DOHH2 (cell line): ENCODE results near the gene ACTN4.

ENCODE experiments used
- H3F3A ChIP-seq: fragments of 200-600 bp; sonication (generic), shearing (Covaris generic); 2 replicates; pipeline ENCODE4 v1.6.0; 2016; ENCODE audit warnings: antibody characterized with exemption, mild to moderate bottlenecking; ENCODE audit not compliant: control insufficient read depth, insufficient read depth
- H3K27ac ChIP-seq: fragments of 200-600 bp; sonication (generic); 2 replicates; pipeline ENCODE4 v1.5.1; 2014; ENCODE audit warnings: low read depth, mild to moderate bottlenecking, low read length, moderate library complexity
- H3K27me3 ChIP-seq: fragments of 200-600 bp; sonication (generic); 2 replicates; pipeline ENCODE4 v1.6.1; 2014; ENCODE audit warnings: mild to moderate bottlenecking, low read length, mixed read lengths; ENCODE audit not compliant: control insufficient read depth
- H3K36me3 ChIP-seq: fragments of 200-600 bp; sonication (generic); 2 replicates; pipeline ENCODE4 v1.6.1; 2014; ENCODE audit warnings: mild to moderate bottlenecking, low read length, moderate library complexity, mixed read lengths; ENCODE audit not compliant: control insufficient read depth
- H3K4me1 ChIP-seq: fragments of 200-600 bp; sonication (generic); 2 replicates; pipeline ENCODE4 v1.6.1; 2014; ENCODE audit warnings: mild to moderate bottlenecking, low read length, mixed read lengths; ENCODE audit not compliant: control insufficient read depth
- H3K4me2 ChIP-seq: fragments of 200-600 bp; sonication (generic); 2 replicates; pipeline ENCODE4 v1.6.0; 2014; ENCODE audit warnings: mild to moderate bottlenecking, low read length, moderate library complexity
- H3K4me3 ChIP-seq: fragments of 200-600 bp; sonication (generic); 2 replicates; pipeline ENCODE4 v1.5.1; 2014; ENCODE audit warnings: mild to moderate bottlenecking, low read length, mixed read lengths
- H3K79me2 ChIP-seq: fragments of 200-600 bp; sonication (generic); 2 replicates; pipeline ENCODE4 v1.6.1; 2014; ENCODE audit warnings: mild to moderate bottlenecking, low read length, mixed read lengths; ENCODE audit not compliant: control insufficient read depth
- H3K9me2 ChIP-seq: fragments of 200-600 bp; sonication (generic); replicated peaks from 2 replicates; pipeline ENCODE4 v1.6.1; 2014; ENCODE audit warnings: mild to moderate bottlenecking, low read length, mixed read lengths; ENCODE audit not compliant: control insufficient read depth
- H3K9me3 ChIP-seq: fragments of 200-600 bp; sonication (generic); 2 replicates; pipeline ENCODE4 v1.6.1; 2014; ENCODE audit warnings: antibody characterized with exemption, low read length, mixed read lengths; ENCODE audit not compliant: control insufficient read depth, insufficient read depth
- H4K20me1 ChIP-seq: fragments of 200-600 bp; sonication (generic); 2 replicates; pipeline ENCODE4 v1.6.0; 2014; ENCODE audit warnings: low read depth, mild to moderate bottlenecking, antibody characterized with exemption, low read length, moderate library complexity; ENCODE audit not compliant: control insufficient read depth, insufficient read depth
- CTCF ChIP-seq: fragments of 200-600 bp; sonication (generic); IDR thresholded peaks from one replicate; pipeline ENCODE4 v1.5.1; 2014; ENCODE audit warnings: antibody characterized with exemption, mild to moderate bottlenecking, low read depth, low read length; ENCODE audit not compliant: poor library complexity, severe bottlenecking
- EZH2phosphoT487 ChIP-seq: fragments of 200-600 bp; sonication (generic); IDR thresholded peaks from 2 replicates; pipeline ENCODE4 v1.6.1; 2017; ENCODE audit warnings: borderline replicate concordance, mild to moderate bottlenecking, antibody characterized with exemption, low read length, moderate library complexity, mixed read lengths

The ACTN4 gene

GRCh38 chr19:38729653-38730469, 82.4 kb downstream of the ACTN4 start:
- TF ChIP-seq EZH2phosphoT487 (no peak), CTCF (peak; percentile 90)
- Histone ChIP-seq H3K9me2 (no peaks in the 10 kb centered on the region), H3K4me3 (no peak overlapping the region), H4K20me1 (peaks cover 4% of the 10 kb centered on the region; the same call in 1 of the 2 replicates), H3K4me1 (peaks cover 15% of the 10 kb centered on the region), H3K27ac (no peak overlapping the region), H3K36me3 (peaks cover 41% of the 10 kb centered on the region), H3K4me2 (no peak overlapping the region), H3F3A (peaks cover 3% of the 10 kb centered on the region; the same call in 1 of the 2 replicates), H3K9me3 (no peaks in the 10 kb centered on the region), H3K79me2 (no peaks in the 10 kb centered on the region), H3K27me3 (no peaks in the 10 kb centered on the region)

- no peak for TF ChIP-seq EZH2phosphoT487
- Histone ChIP-seq H3K9me3 (no peaks in the 10 kb centered on the region), H3K27ac (no peak overlapping the region), H3K9me2 (no peaks in the 10 kb centered on the region), H3K4me1 (peaks cover 21% of the 10 kb centered on the region), H3K4me2 (no peak overlapping the region), H3F3A (peaks cover 7% of the 10 kb centered on the region; the same call in 1 of the 2 replicates), H4K20me1 (peaks cover 4% of the 10 kb centered on the region; the same call in 1 of the 2 replicates), H3K27me3 (no peaks in the 10 kb centered on the region), H3K79me2 (no peaks in the 10 kb centered on the region), H3K4me3 (no peak overlapping the region), H3K36me3 (peaks cover 36% of the 10 kb centered on the region)
Measured at GRCh38 chr19:38730470-38730730, 83.0 kb downstream of the ACTN4 start.

- no peak overlapping the region for H3K4me3 ChIP-seq
- TF ChIP-seq EZH2phosphoT487 (no peak), CTCF (no peak)
- H4K20me1 ChIP-seq, result peaks cover 4% of the 10 kb centered on the region; the same call in 1 of the 2 replicates
- peaks cover 31% of the 10 kb centered on the region for H3K36me3 ChIP-seq
- no peaks in the 10 kb centered on the region for H3K9me2 ChIP-seq
- no peak overlapping the region for H3K27ac ChIP-seq
- no peaks in the 10 kb centered on the region for H3K27me3 ChIP-seq
- no peak overlapping the region for H3K4me2 ChIP-seq
- no peaks in the 10 kb centered on the region for H3K79me2 ChIP-seq
- peaks cover 7% of the 10 kb centered on the region; the same call in 1 of the 2 replicates for H3F3A ChIP-seq
- H3K4me1 ChIP-seq, result peaks cover 21% of the 10 kb centered on the region
- no peaks in the 10 kb centered on the region for H3K9me3 ChIP-seq
Measured at GRCh38 chr19:38730731-38731589, 83.5 kb downstream of the ACTN4 start.
